ENCODE data around the gene NRXN3.

DNA sequence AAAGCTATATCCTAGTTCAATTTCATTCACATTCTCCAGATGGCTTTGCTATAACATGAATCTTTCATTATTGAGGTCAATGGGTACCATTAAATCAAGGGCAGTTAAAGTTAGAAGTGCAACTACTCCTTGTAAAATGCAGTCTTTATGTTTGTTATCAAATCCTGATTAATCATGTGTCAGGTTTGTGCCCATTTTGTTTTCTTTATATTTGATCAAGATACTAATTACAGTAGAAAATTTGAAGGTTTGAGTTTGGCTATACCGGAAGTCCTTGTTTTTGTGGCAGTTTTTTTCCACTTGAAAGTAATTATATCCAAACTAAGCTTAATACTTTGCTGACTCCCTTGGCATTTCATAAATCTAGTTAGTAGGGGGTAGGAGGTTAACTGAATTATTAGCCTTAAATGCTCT lies 1528.1 kb downstream of the NRXN3 start:
- TF ChIP-seq, protein P1, sequence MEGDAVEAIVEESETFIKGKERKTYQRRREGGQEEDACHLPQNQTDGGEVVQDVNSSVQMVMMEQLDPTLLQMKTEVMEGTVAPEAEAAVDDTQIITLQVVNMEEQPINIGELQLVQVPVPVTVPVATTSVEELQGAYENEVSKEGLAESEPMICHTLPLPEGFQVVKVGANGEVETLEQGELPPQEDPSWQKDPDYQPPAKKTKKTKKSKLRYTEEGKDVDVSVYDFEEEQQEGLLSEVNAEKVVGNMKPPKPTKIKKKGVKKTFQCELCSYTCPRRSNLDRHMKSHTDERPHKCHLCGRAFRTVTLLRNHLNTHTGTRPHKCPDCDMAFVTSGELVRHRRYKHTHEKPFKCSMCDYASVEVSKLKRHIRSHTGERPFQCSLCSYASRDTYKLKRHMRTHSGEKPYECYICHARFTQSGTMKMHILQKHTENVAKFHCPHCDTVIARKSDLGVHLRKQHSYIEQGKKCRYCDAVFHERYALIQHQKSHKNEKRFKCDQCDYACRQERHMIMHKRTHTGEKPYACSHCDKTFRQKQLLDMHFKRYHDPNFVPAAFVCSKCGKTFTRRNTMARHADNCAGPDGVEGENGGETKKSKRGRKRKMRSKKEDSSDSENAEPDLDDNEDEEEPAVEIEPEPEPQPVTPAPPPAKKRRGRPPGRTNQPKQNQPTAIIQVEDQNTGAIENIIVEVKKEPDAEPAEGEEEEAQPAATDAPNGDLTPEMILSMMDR (IDR thresholded peaks at IDR 0.05), result no peak
- TF ChIP-seq POLR2A (IDR thresholded peaks at IDR 0.05) (no peak), EP300 (IDR thresholded peaks at IDR 0.05; ENCODE audit: low read depth) (no peak), POLR2AphosphoS5 (IDR thresholded peaks at IDR 0.05) (no peak)
